Measurements from ENCODE around the gene HS3ST3B1.

Gene HS3ST3B1

GRCh38 chr17:14359163-14360020 is 58.5 kb downstream of the HS3ST3B1 start:
- intact Hi-C loops (cut with DNase I; ENCODE audit: low total_unique reads): no loop called here

GRCh38 chr17:14360856-14361255 is 60.0 kb downstream of the HS3ST3B1 start:
- DNase-seq: no peak
- Histone ChIP-seq H3K36me3 (no peaks in the 10 kb centered on the region), H3K27ac (no peak overlapping the region), H3K9me3 (no peaks in the 10 kb centered on the region), H3K27me3 (no peaks in the 10 kb centered on the region), H3K4me3 (no peak overlapping the region), H3K4me1 (no peaks in the 10 kb centered on the region)
- intact Hi-C loops (cut with DNase I; ENCODE audit: low total_unique reads): no loop called here
- no peak for TF ChIP-seq CTCF (IDR thresholded peaks at IDR 0.05)

More at GRCh38 chr17:14359163-14360020, 58.5 kb downstream of the HS3ST3B1 start:
- no peaks in the 10 kb centered on the region for H3K4me1 ChIP-seq
- no peak for DNase-seq
- no peak for TF ChIP-seq CTCF (IDR thresholded peaks at IDR 0.05)
- H3K27ac ChIP-seq: no peak overlapping the region
- H3K36me3 ChIP-seq: no peaks in the 10 kb centered on the region
- no peaks in the 10 kb centered on the region for H3K27me3 ChIP-seq
- no peak overlapping the region for H3K4me3 ChIP-seq
- H3K9me3 ChIP-seq: no peaks in the 10 kb centered on the region

GRCh38 chr17:14361470-14361869 is 60.6 kb downstream of the HS3ST3B1 start:
- H3K36me3 ChIP-seq: no peaks in the 10 kb centered on the region
- no peaks in the 10 kb centered on the region for H3K9me3 ChIP-seq
- H3K4me1 ChIP-seq: no peaks in the 10 kb centered on the region
- no peak for DNase-seq
- no peak overlapping the region for H3K27ac ChIP-seq
- no peaks in the 10 kb centered on the region for H3K27me3 ChIP-seq
- intact Hi-C loops (cut with DNase I; ENCODE audit: low total_unique reads): no loop called here
- H3K4me3 ChIP-seq: no peak overlapping the region
- no peak for TF ChIP-seq CTCF (IDR thresholded peaks at IDR 0.05)

- Histone ChIP-seq H3K36me3 (no peaks in the 10 kb centered on the region), H3K9me3 (no peaks in the 10 kb centered on the region), H3K4me3 (no peak overlapping the region), H3K4me1 (no peaks in the 10 kb centered on the region), H3K27ac (no peak overlapping the region), H3K27me3 (no peaks in the 10 kb centered on the region)
- intact Hi-C loops (cut with DNase I; ENCODE audit: low total_unique reads): no loop called here
- TF ChIP-seq CTCF (IDR thresholded peaks at IDR 0.05): no peak
- no peak for DNase-seq
Observed at GRCh38 chr17:14361945-14362508, 61.1 kb downstream of the HS3ST3B1 start.

GRCh38 chr17:14366199-14366598 is 65.3 kb downstream of the HS3ST3B1 start:
- intact Hi-C loops (cut with DNase I; ENCODE audit: low total_unique reads): no loop called here

More at GRCh38 chr17:14366199-14366598, 65.3 kb downstream of the HS3ST3B1 start:
- DNase-seq: no peak
- H3K27ac ChIP-seq: no peak overlapping the region
- H3K36me3 ChIP-seq: no peaks in the 10 kb centered on the region
- TF ChIP-seq CTCF (IDR thresholded peaks at IDR 0.05): no peak
- H3K9me3 ChIP-seq: no peaks in the 10 kb centered on the region
- H3K4me3 ChIP-seq: no peak overlapping the region
- H3K27me3 ChIP-seq: no peaks in the 10 kb centered on the region
- no peaks in the 10 kb centered on the region for H3K4me1 ChIP-seq

Data from tibial artery (tissue), 4 donors.